H9 (cell line): Measurements from ENCODE around the gene DRGX. TPM values are rescaled to one million over a fixed set of nuclear protein-coding genes. Genes with fewer than 3 reads are reported as not detected.

Experiments
- DNase-seq: peaks from one replicate; pipeline ENCODE4 v3.0.0-alpha.2; 2017
- H2AFZ ChIP-seq: one replicate; pipeline ENCODE4 v1.6.1; 2013; ENCODE audit warnings: mild to moderate bottlenecking, low read length, control low read depth, moderate library complexity
- H2AK5ac ChIP-seq: 2 replicates; pipeline ENCODE4 v1.6.1; 2013; ENCODE audit warnings: low read length, control low read depth, mixed read lengths; ENCODE audit not compliant: insufficient read length
- H2BK120ac ChIP-seq: one replicate; pipeline ENCODE4 v1.6.1; 2013; ENCODE audit warnings: low read depth, mild to moderate bottlenecking, low read length, control low read depth, inconsistent platforms; ENCODE audit not compliant: poor library complexity, severe bottlenecking
- H2BK12ac ChIP-seq: 2 replicates; pipeline ENCODE4 v1.6.1; 2013; ENCODE audit warnings: low read length, control low read depth, mixed read lengths, low read depth; ENCODE audit not compliant: insufficient read length
- H2BK15ac ChIP-seq: 2 replicates; pipeline ENCODE4 v1.6.1; 2013; ENCODE audit warnings: low read depth, low read length, control low read depth
- H2BK20ac ChIP-seq: one replicate; pipeline ENCODE4 v1.6.1; 2013; ENCODE audit warnings: low read depth, mild to moderate bottlenecking, low read length, control low read depth, inconsistent platforms; ENCODE audit not compliant: poor library complexity, severe bottlenecking
- H2BK5ac ChIP-seq: 2 replicates; pipeline ENCODE4 v1.6.1; 2013; ENCODE audit warnings: low read length, control low read depth, mixed read lengths; ENCODE audit not compliant: insufficient read length
- H3K14ac ChIP-seq: 2 replicates; pipeline ENCODE4 v1.6.1; 2013; ENCODE audit warnings: low read length, control low read depth; ENCODE audit not compliant: insufficient read depth
- H3K18ac ChIP-seq: 2 replicates; pipeline ENCODE4 v1.6.1; 2013; ENCODE audit warnings: low read depth, mild to moderate bottlenecking, mixed read lengths, low read length, control low read depth; ENCODE audit not compliant: insufficient read length
- H3K23ac ChIP-seq: 2 replicates; pipeline ENCODE4 v1.6.1; 2013; ENCODE audit warnings: low read length, control low read depth, mixed read lengths, low read depth; ENCODE audit not compliant: insufficient read length
- H3K23me2 ChIP-seq: 2 replicates; pipeline ENCODE4 v1.6.1; 2013; ENCODE audit warnings: low read depth, mild to moderate bottlenecking, mixed read lengths, low read length, control low read depth; ENCODE audit not compliant: insufficient read length, poor library complexity, severe bottlenecking
- H3K27ac ChIP-seq: 2 replicates; pipeline ENCODE4 v1.5.1; 2013; ENCODE audit warnings: low read length, control low read depth, mixed read lengths, low read depth; ENCODE audit not compliant: insufficient read length
- H3K27me3 ChIP-seq: 2 replicates; pipeline ENCODE4 v1.6.1; 2013; ENCODE audit warnings: low read length, control low read depth, inconsistent platforms; ENCODE audit not compliant: insufficient read depth
- H3K4ac ChIP-seq: 2 replicates; pipeline ENCODE4 v1.6.1; 2013; ENCODE audit warnings: low read depth, mild to moderate bottlenecking, control low read depth, inconsistent platforms, low read length, moderate library complexity
- H3K4me1 ChIP-seq: 2 replicates; pipeline ENCODE4 v1.6.1; 2013; ENCODE audit warnings: low read length, control low read depth, inconsistent platforms; ENCODE audit not compliant: insufficient read depth
- H3K4me2 ChIP-seq: 2 replicates; pipeline ENCODE4 v1.6.1; 2013; ENCODE audit warnings: low read length, control low read depth, mixed read lengths; ENCODE audit not compliant: insufficient read length, insufficient read depth
- H3K56ac ChIP-seq: 2 replicates; pipeline ENCODE4 v1.6.1; 2013; ENCODE audit warnings: low read depth, mild to moderate bottlenecking, mixed read lengths, low read length, control low read depth; ENCODE audit not compliant: insufficient read length
- H3K79me1 ChIP-seq: 2 replicates; pipeline ENCODE4 v1.6.1; 2013; ENCODE audit warnings: low read depth, mild to moderate bottlenecking, moderate library complexity, low read length, control low read depth, inconsistent platforms; ENCODE audit not compliant: insufficient read depth, poor library complexity, severe bottlenecking
- H3K79me2 ChIP-seq: 2 replicates; pipeline ENCODE4 v1.6.1; 2013; ENCODE audit warnings: low read length, control low read depth, inconsistent platforms; ENCODE audit not compliant: insufficient read depth
- H3K9ac ChIP-seq: 2 replicates; pipeline ENCODE4 v1.6.1; 2013; ENCODE audit warnings: low read length, control low read depth, mixed read lengths; ENCODE audit not compliant: insufficient read length; ENCODE audit errors: extremely low read depth
- H3K9me3 ChIP-seq: one replicate; pipeline ENCODE4 v1.6.1; 2013; ENCODE audit warnings: low read depth, low read length, inconsistent platforms; ENCODE audit not compliant: control insufficient read depth
- H3T11ph ChIP-seq: one replicate; pipeline ENCODE4 v1.6.1; 2013; ENCODE audit warnings: mild to moderate bottlenecking, low read length, control low read depth, inconsistent platforms
- H4K20me1 ChIP-seq: one replicate; pipeline ENCODE4 v1.6.1; 2013; ENCODE audit not compliant: control insufficient read depth, insufficient read length, insufficient read depth
- H4K5ac ChIP-seq: 2 replicates; pipeline ENCODE4 v1.6.1; 2013; ENCODE audit warnings: low read depth, mild to moderate bottlenecking, mixed read lengths, low read length, control low read depth; ENCODE audit not compliant: insufficient read length
- H4K8ac ChIP-seq: replicated peaks from 2 replicates; pipeline ENCODE4 v1.6.1; 2013; ENCODE audit warnings: low read length, control low read depth, mixed read lengths, low read depth; ENCODE audit not compliant: insufficient read length
- H4K91ac ChIP-seq: 2 replicates; pipeline ENCODE4 v1.6.1; 2013; ENCODE audit warnings: low read depth, mild to moderate bottlenecking, moderate library complexity, mixed read lengths, low read length, control low read depth; ENCODE audit not compliant: insufficient read length
- H3K27ac Mint-ChIP-seq, 3 experiments: 2 replicates in 2 of 3; 3 replicates in 1 of 3; pipeline ENCODE4 v1.8.0; 2020 to 2021; ENCODE audit warnings: mixed read lengths in 3 of 3, mild to moderate bottlenecking in 1 of 3, moderate library complexity in 1 of 3
- H3K27me3 Mint-ChIP-seq: 2 replicates; pipeline ENCODE4 v1.8.0; 2021; ENCODE audit warnings: low read depth, mild to moderate bottlenecking, moderate library complexity, mixed read lengths
- H3K36me3 Mint-ChIP-seq, 3 experiments: 2 replicates in 2 of 3; 3 replicates in 1 of 3; pipeline ENCODE4 v1.8.0; 2020 to 2021; ENCODE audit warnings: low read depth in 3 of 3, mixed read lengths in 3 of 3; ENCODE audit not compliant: insufficient read depth in 1 of 3
- H3K4me1 Mint-ChIP-seq, 2 experiments: 2 replicates each; pipeline ENCODE4 v1.8.0; 2020; ENCODE audit warnings: mixed read lengths in 2 of 2
- H3K4me3 Mint-ChIP-seq, 2 experiments: 2 replicates in 1 of 2; 3 replicates in 1 of 2; pipeline ENCODE4 v1.8.0; 2020 to 2021; ENCODE audit warnings: mild to moderate bottlenecking in 2 of 2, mixed read lengths in 2 of 2, moderate library complexity in 1 of 2
- H3K9me3 Mint-ChIP-seq, 2 experiments: 2 replicates in 1 of 2; 3 replicates in 1 of 2; pipeline ENCODE4 v1.8.0; 2020; ENCODE audit warnings: mild to moderate bottlenecking in 2 of 2, mixed read lengths in 2 of 2, moderate library complexity in 1 of 2
- CTCF ChIP-seq: fragments of 200-600 bp; sonication (generic); conservative IDR thresholded peaks from 3 replicates; pipeline ENCODE4 v1.8.0; 2021; ENCODE audit warnings: antibody characterized with exemption, mild to moderate bottlenecking
- WGBS: extraction: QIAGEN DNeasy Blood & Tissue Kit; methylation state at CpG from one replicate; pipeline ENCODE4 v1.1.7; 2013; ENCODE audit warnings: missing lambda C conversion rate, low lambda C conversion rate, mixed read lengths; ENCODE audit not compliant: insufficient read length; ENCODE audit errors: extremely low coverage; 5-methylcytosine and 5-hydroxymethylcytosine counted together
- total RNA-seq: library from RNA; stranded (reverse); gene quantifications from 2 replicates; pipeline ENCODE4 v1.2.1, GENCODE V29; 2021

The DRGX gene
- total RNA-seq, 1 experiment from 2014 or later, result not detected

DNA sequence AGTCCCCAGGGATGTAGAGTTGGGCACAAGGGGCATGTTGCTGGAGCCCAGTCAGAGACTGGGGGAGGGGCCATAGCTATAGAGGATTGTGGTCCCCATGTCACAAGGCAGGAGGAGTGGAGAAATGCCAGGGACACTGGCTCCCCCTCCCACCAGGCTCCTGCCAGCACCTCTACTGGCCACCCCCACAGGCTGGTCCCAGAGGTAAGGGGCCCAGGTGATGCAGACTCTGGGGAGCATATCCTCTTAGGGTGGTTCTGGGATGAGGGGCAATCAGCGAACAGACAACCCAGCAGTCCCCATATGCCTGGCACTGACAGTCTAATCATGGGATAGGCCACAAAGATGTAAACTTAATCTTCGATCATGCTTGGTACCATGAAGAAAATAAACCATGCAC is 75.7 kb downstream of the DRGX start:
- Histone ChIP-seq H2AFZ (no peak overlapping the region), H3K27ac (no peak overlapping the region), H3K4ac (no peak overlapping the region), H4K20me1 (no peaks in the 10 kb centered on the region), H2BK120ac (no peak overlapping the region), H3T11ph (no peak overlapping the region), H3K56ac (no peak overlapping the region), H2BK20ac (no peak overlapping the region), H3K79me1 (no peaks in the 10 kb centered on the region), H3K23ac (no peak overlapping the region), H3K14ac (no peak overlapping the region), H2BK12ac (no peak overlapping the region), H2BK5ac (no peak overlapping the region), H2BK15ac (no peak overlapping the region), H3K18ac (no peak overlapping the region), H3K4me1 (no peaks in the 10 kb centered on the region), H3K27me3 (no peaks in the 10 kb centered on the region), H4K8ac (no peak overlapping the region), H3K9me3 (no peaks in the 10 kb centered on the region), H2AK5ac (no peak overlapping the region), H4K5ac (no peak overlapping the region), H3K79me2 (no peaks in the 10 kb centered on the region), H4K91ac (no peak overlapping the region), H3K23me2 (no peaks in the 10 kb centered on the region), H3K4me2 (no peak overlapping the region), H3K9ac (no peak overlapping the region)
- H3K9me3 Mint-ChIP-seq, result no peaks in the 10 kb centered on the region
- no peak for DNase-seq
- H3K27ac Mint-ChIP-seq, result no peak overlapping the region
- H3K4me1 Mint-ChIP-seq, result no peaks in the 10 kb centered on the region
- peaks cover 4% of the 10 kb centered on the region for H3K27me3 Mint-ChIP-seq
- TF ChIP-seq CTCF, result no peak
- WGBS, result no CpG with 5 or more reads among the region's 2 CpGs
- no peak overlapping the region for H3K4me3 Mint-ChIP-seq
- no peaks in the 10 kb centered on the region for H3K36me3 Mint-ChIP-seq
